GM10266 (cell line): ENCODE results near the gene ABCD2.
"Not testable (repeated sequence)": the region's sequence is repeated elsewhere in the genome, so short reads cannot be mapped to it uniquely, and the experiment has no call there.

Source experiments
- DNase-seq: peaks from one replicate; pipeline ENCODE4 v3.0.0; 2012; ENCODE audit errors: extremely low spot score
- CTCF ChIP-seq: IDR thresholded peaks from 2 replicates; pipeline ENCODE4 v1.5.1; 2012; ENCODE audit warnings: mild to moderate bottlenecking, low read depth; ENCODE audit not compliant: control insufficient read depth, insufficient read depth; ENCODE audit errors: missing control alignments

ABCD2 gene

GRCh38 chr12:39612250-39612649 is 7.4 kb downstream of the ABCD2 start:
- no peak for TF ChIP-seq CTCF
- no peak for DNase-seq

GRCh38 chr12:39611818-39612217 is 7.8 kb downstream of the ABCD2 start:
- no peak for DNase-seq
- TF ChIP-seq CTCF: no peak

- TF ChIP-seq CTCF: no peak
- no peak for DNase-seq
Observed at GRCh38 chr12:39610436-39611025, 9.1 kb downstream of the ABCD2 start.

- no peak for DNase-seq
- no peak for TF ChIP-seq CTCF
Observed at GRCh38 chr12:39606712-39607423, 12.7 kb downstream of the ABCD2 start.

GRCh38 chr12:39605996-39606395 is 13.6 kb downstream of the ABCD2 start:
- no peak for DNase-seq
- TF ChIP-seq CTCF: no peak

GRCh38 chr12:39605501-39605900 is 14.1 kb downstream of the ABCD2 start:
- DNase-seq: no peak
- no peak for TF ChIP-seq CTCF

GRCh38 chr12:39603065-39603464 is 16.5 kb downstream of the ABCD2 start:
- no peak for DNase-seq
- no peak for TF ChIP-seq CTCF

- not testable (repeated sequence) for DNase-seq
Observed at GRCh38 chr12:39601951-39602350, 17.7 kb downstream of the ABCD2 start.
